Anterior cingulate cortex (tissue), 58 donors: ENCODE results near the gene HLA-DMB.
A peak's percentile ranks its signal among the peaks of the same experiment; 100 is the strongest.

ENCODE experiments used
- DNase-seq, 58 donors: peaks; one replicate each; lab custom pipeline; 2025; lab: John Stamatoyannopoulos, UW

The HLA-DMB gene

DNA sequence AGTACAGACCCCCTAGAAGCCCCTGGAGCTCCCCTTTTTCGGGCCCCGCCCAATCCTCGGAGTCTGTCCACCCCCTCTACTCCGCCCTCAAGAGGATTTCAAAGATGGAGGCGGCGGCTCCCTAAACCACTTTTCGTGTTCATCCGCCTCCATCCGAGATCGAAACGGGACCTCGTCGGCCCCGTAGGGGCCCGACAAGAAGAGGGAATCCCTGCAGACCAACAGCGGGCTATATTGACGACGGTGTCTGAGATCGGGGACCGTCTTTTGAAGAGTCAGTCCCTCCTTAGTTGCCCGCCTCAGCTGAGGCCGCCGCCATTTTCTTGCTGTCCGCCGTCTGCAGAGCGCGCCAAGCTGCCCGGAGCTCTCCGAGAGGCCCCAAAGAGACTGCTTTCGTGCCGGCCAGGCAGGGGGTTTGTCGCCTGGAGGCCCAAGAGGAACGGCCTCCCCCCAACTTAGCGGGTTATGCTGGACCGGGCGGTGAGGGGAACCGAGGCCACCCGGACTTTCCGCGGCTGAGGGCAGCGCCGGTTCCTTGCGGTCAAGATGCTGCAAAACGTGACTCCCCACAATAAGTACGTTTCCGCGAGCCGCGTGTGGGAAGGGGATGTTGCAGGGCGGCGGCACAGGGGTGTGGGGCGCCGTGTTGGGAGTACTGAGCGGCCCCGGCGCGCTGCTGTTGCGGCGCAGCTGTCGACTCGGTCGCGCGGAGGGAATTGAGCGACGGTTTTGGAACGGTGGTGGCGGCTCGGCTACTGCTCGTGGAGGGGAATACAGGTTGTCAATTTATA, 31.7 kb upstream of the HLA-DMB start:
- peak in 18 of 58 donors; percentile 28 to 83 (median 65) for DNase-seq

- DNase-seq: peak; percentile 97 to 100 (median 99)
These were observed 30.9 kb upstream of the HLA-DMB start for GRCh38 chr6:32971581-32972352.

DNA sequence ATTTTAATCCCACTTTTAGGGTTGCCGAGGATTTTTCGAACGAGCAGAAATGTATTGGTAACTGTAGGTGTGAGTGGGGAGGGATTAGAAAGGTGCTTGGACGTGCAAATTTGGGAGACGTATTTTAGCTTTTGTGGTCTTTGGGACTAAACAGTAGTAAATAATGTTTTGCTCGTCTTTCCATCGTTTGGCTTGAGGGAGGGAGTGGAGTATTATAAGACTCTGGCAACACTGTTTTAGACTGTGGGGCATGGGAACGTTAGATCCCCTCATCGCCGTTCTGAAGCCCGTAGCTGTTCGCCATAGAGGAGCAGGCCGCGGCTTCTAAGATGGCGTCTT, 30.4 kb upstream of the HLA-DMB start:
- no peak for DNase-seq

DNA sequence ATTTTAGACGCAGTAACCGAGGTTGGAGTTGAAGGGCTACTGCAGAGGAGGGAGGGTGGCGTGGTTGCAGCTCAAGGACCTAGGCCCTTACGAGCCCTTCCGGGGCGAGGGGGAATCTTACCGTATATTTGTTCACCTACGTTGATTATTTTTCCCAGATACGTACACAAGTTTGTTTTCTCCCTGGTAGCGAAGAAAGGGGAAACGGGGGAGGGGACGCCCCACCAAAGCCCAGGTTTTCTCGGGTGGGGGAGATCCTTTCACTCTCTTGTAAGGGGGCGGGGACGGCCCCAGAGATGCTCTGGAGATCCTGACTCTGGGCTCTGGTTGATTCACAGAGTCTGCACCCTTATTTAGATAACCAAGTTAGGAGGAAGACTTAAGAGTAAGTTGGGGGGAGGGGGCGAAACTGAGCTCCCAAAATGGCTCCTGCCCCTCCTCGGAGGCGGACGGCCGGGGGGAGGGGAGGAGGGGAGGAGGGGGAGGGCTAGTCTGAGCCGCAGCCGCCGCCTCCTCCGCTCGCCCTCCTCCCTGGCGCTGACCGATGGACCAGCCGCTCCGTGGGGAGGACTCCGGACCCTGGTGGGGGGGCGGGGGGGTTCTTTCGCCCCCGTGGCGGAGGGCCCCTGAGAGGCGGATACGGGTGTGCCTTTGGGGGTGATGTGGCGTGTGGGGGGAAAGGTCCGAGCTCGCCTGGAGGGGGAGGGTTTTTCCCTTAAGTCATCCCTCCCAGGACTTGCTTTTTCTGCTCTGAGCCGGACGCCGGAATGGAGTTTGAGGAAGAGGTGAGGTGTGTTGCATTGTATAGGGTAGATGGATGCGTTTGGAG, 29.8 kb upstream of the HLA-DMB start:
- peak in 54 of 58 donors; percentile 25 to 83 (median 72) for DNase-seq

GRCh38 chr6:32969685-32970412, 29.0 kb upstream of the HLA-DMB start:
- DNase-seq: peak in 53 of 58 donors; percentile 38 to 85 (median 68)

DNA sequence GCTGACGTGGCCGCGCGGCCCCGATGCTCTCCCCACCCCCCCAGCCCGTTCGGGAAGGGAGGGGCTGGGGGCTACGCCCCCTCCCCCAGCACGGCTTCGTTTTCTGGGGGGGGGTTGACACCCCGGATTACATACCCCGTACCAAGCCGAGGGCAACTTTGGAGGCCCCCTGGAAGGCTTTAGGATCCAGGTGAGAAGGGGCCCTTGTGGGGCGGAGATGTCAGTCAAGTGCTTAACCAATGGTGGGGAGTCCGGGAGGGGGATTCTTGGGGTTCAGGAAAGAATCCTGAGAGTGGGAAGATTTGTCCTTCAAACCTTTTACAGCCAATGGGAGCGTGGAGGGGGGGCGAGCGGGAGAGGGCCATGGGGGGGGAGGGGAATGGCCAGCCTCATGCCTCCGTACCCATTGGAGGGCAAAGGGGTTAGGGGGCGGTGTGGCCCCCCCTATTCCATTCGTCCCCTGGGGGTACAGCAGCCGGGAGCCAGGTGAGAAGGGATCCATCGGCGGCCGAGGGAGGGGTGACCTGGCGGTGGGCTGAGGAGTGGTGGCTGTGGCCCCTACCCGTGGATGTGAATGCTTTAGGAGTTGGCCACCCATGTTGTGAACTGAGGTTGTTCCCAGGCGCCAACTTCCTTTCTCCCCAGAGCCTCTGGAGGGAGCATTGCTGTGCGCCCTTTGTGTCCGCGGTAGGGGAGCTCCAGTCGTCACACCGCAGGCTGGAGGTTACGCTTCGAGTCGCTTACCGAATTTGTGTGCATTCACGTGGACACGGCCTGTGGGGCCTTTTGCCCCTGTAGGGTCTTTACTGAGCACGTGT, 28.2 kb upstream of the HLA-DMB start:
- peak in 53 of 58 donors; percentile 54 to 95 (median 82) for DNase-seq

- DNase-seq: peak; percentile 73 to 100 (median 95)
These were observed 27.5 kb upstream of the HLA-DMB start, which contains the start of gene BRD2 for GRCh38 chr6:32968093-32968866. Gene BRD2, plus strand, starts transcription at chr6:32968594. Its CDS starts 4,305 bp downstream, at chr6:32972899.

- DNase-seq: peak in 21 of 58 donors; percentile 3 to 62 (median 27)
These were observed 26.6 kb upstream of the HLA-DMB start for GRCh38 chr6:32967151-32968091.

DNA sequence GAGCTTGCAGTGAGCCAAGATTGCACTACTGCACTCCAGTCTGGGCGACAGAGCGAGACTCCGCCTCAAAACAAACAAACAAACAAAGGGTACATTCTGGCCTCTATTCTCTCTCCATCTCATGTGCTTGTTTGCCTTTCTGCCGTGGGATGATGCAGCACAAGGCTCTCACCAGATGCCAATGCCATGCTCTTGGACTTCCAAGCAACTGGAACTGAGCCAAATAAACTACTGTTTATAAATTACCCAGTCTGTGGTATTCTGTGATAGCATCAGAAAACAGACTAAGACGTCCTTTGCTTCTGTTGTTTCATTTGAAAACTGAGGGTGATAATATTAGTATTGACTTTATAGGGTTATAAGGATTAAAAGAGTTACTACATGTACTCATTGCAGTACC, 23.9 kb upstream of the HLA-DMB start:
- no peak for DNase-seq

DNA sequence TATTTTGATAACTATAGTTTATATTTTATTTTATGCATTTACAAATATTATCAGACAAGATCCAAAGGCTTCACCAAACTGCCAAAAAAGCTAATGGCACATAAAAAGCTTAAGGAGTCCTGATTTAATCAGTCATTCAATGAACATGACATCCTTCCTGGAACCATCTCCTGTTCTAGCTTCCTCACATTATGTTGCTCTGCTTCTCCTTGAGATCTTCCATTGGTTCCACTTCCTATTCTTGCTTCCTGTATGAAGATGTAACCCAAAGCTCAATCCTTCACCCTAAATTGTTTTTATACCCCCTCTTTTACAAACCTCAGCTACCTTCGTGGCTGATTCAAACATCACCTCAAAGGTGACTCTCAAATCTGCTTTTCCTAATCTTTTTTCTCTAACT, 23.0 kb upstream of the HLA-DMB start:
- no peak for DNase-seq

- no peak for DNase-seq
These were observed 21.5 kb upstream of the HLA-DMB start for GRCh38 chr6:32962213-32962826.

GRCh38 chr6:32960563-32960962, 19.7 kb upstream of the HLA-DMB start:
- DNase-seq: no peak

GRCh38 chr6:32956176-32956575, 15.3 kb upstream of the HLA-DMB start:
- DNase-seq: no peak

DNA sequence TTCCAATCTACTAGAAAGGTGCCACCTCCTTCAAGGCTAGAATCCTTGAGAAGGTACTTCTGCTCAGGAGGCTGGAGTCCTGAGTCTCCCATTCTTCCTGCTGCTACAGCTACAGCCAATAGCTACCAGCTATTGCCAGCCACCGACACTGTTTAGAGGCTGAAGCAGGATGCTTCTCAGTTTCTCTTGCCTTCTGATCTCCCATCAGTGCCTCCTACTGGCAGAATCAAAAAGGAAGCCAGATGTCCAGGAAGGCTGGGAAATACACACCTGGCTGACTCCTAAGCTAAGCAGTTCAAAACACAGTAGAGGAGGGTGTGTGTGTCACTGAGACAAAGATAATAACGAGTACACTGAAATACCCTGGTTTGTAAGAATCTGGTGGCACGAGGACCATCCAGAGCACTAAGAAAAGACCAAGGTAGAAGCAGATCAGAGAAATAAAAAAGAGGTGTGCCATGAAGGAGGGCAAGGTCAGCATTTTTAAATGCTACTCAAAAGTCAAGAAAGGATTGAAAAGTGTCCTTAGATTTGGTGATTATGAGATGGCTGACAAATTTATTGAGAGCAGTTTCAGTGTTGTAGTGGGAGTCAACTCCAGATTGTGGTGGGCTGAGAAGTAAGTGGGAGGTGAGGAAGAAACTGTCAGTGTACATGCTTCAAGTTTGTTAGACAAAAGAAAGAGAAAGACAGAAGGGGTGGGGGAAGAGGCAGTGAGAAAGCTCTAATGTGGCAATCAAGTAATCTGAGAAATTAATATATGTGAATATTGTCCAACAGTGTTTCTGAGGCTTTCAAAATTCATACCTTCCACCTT, 14.4 kb upstream of the HLA-DMB start:
- no peak for DNase-seq

DNA sequence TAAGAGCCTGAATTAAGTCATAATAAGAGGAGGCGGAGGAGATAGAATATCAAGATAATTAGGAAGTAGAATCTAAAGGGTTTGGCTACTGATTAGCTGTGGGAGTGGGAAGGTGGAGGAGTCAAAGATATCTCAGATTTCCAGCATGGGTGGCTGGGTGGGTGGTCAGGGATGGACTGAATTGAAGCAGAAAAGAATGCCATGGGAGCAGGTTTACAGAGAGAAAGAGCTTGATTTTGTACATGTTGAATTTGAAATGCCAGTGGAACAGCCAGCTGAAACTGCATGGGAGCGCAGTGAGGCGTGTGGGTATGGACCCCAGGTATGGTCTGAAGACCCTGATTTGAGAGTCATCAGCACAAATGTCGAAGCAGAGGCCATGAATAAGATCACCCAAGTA, 13.4 kb upstream of the HLA-DMB start:
- DNase-seq: no peak

DNA sequence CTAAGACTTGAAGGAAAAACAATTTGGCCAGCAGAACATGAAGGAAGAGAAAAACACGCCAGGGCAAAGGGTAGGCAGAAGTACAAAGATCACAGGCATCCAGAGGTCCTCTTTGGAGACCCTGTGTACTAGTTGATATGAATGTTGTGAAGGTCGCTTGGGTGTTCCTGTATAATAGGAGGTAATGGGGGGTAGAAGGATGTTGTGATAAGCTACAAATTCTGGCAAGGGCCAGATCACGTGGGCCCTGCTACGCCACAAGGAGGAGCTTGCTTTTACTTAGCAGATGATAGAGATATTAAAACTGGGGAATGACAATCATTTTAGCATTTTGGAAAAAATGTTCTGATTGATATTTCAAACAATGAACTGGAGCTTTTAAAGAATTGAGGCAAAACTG, 12.9 kb upstream of the HLA-DMB start:
- DNase-seq: no peak
